SK-N-SH treated with all-trans-retinoic acid at 6 μM for 48 hours (cell line): ENCODE data around the gene TEX35.

ENCODE experiments used
- CSDC2 ChIP-seq: fragments of 250-450 bp; sonication (Bioruptor Pico); IDR thresholded peaks from 2 replicates; pipeline ENCODE4 v1.5.0; 2020; ENCODE audit warnings: mild to moderate bottlenecking, moderate library complexity
- OSR1 ChIP-seq: fragments of 250-450 bp; sonication (Bioruptor Pico); IDR thresholded peaks from 2 replicates; pipeline ENCODE4 v1.8.0; 2022; ENCODE audit warnings: moderate library complexity, mild to moderate bottlenecking, inconsistent platforms
- PPARA ChIP-seq: fragments of 250-450 bp; sonication (Bioruptor Pico); IDR thresholded peaks from 2 replicates; pipeline ENCODE4 v1.5.0; 2020; ENCODE audit warnings: mild to moderate bottlenecking, borderline replicate concordance
- RARB ChIP-seq: fragments of 250-450 bp; sonication (Bioruptor Pico); IDR thresholded peaks from 2 replicates; pipeline ENCODE4 v1.8.0; 2021; ENCODE audit warnings: mild to moderate bottlenecking, moderate library complexity
- SNAI2 ChIP-seq: fragments of 250-450 bp; sonication (Bioruptor Pico); IDR thresholded peaks from 2 replicates; pipeline ENCODE4 v1.5.0; 2020; ENCODE audit warnings: mild to moderate bottlenecking, moderate library complexity
- ZFP3 ChIP-seq: fragments of 250-450 bp; sonication (Bioruptor Pico); IDR thresholded peaks from 2 replicates; pipeline ENCODE4 v1.5.0; 2020; ENCODE audit warnings: mild to moderate bottlenecking, moderate library complexity
- ZFP30 ChIP-seq: fragments of 450-650 bp; formaldehyde crosslinking; IDR thresholded peaks from 2 replicates; pipeline ENCODE4 v1.5.0; 2022; ENCODE audit warnings: mild to moderate bottlenecking, moderate library complexity
- ZNF565 ChIP-seq: fragments of 450-650 bp; formaldehyde crosslinking; conservative IDR thresholded peaks from 2 replicates; pipeline ENCODE4 v1.5.0; 2020; ENCODE audit warnings: low read depth, mild to moderate bottlenecking, moderate library complexity
- TF ChIP-seq, protein P1 (sequence below): fragments of 250-450 bp; sonication (Bioruptor Pico); IDR thresholded peaks from 2 replicates; pipeline ENCODE4 v1.5.1; 2020; ENCODE audit warnings: low read depth, mild to moderate bottlenecking, moderate library complexity
- TF ChIP-seq, protein P2 (sequence below): fragments of 250-450 bp; sonication (Bioruptor Pico); IDR thresholded peaks from 2 replicates; pipeline ENCODE4 v1.8.0; 2020; ENCODE audit warnings: mild to moderate bottlenecking, moderate library complexity, borderline replicate concordance

DNA sequence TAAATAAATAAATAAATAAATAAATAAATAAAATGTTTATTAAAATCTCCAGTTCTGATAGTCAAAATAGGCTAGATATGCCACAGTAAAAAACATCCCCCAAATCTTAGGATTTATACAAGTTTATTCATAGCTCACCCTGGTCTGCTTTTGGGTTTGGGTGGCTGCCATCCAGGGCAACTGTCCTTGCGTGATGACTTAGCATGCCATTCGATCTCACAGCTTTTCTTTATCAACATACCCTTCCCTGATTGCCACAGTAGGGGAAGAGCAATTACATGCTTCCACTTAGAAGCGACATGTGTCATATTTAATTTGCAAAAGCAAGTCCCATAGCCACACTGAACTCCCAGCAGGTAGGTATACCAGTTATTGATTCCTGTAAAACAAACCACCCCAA, 52.7 kb downstream of the TEX35 start:
- TF ChIP-seq PPARA (no peak), RARB (CRISPR knock-in tag) (no peak), ZNF565 (CRISPR knock-in tag) (no peak), OSR1 (no peak), SNAI2 (no peak), ZFP30 (CRISPR knock-in tag) (no peak), ZFP3 (CRISPR knock-in tag) (no peak), CSDC2 (CRISPR knock-in tag) (no peak)
- TF ChIP-seq, protein P1, sequence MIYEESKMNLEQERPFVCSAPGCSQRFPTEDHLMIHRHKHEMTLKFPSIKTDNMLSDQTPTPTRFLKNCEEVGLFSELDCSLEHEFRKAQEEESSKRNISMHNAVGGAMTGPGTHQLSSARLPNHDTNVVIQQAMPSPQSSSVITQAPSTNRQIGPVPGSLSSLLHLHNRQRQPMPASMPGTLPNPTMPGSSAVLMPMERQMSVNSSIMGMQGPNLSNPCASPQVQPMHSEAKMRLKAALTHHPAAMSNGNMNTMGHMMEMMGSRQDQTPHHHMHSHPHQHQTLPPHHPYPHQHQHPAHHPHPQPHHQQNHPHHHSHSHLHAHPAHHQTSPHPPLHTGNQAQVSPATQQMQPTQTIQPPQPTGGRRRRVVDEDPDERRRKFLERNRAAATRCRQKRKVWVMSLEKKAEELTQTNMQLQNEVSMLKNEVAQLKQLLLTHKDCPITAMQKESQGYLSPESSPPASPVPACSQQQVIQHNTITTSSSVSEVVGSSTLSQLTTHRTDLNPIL (CRISPR knock-in tag): no peak
- TF ChIP-seq, protein P2, sequence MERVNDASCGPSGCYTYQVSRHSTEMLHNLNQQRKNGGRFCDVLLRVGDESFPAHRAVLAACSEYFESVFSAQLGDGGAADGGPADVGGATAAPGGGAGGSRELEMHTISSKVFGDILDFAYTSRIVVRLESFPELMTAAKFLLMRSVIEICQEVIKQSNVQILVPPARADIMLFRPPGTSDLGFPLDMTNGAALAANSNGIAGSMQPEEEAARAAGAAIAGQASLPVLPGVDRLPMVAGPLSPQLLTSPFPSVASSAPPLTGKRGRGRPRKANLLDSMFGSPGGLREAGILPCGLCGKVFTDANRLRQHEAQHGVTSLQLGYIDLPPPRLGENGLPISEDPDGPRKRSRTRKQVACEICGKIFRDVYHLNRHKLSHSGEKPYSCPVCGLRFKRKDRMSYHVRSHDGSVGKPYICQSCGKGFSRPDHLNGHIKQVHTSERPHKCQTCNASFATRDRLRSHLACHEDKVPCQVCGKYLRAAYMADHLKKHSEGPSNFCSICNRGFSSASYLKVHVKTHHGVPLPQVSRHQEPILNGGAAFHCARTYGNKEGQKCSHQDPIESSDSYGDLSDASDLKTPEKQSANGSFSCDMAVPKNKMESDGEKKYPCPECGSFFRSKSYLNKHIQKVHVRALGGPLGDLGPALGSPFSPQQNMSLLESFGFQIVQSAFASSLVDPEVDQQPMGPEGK (CRISPR knock-in tag): no peak
